GM23248 (cell line): ENCODE results near the gene NSD2. TPM values are rescaled to one million over a fixed set of nuclear protein-coding genes. Genes with fewer than 3 reads are reported as not detected.

ENCODE experiments used
- DNase-seq: peaks from one replicate; pipeline ENCODE4 v3.0.0-alpha.2; 2015
- H2AFZ ChIP-seq: fragments of 200-600 bp; sonication (generic); 2 replicates; pipeline ENCODE4 v1.6.1; 2016; ENCODE audit warnings: antibody characterized with exemption
- H3F3A ChIP-seq: fragments of 200-600 bp; sonication (generic); 2 replicates; pipeline ENCODE4 v1.6.1; 2016; ENCODE audit warnings: mild to moderate bottlenecking, antibody characterized with exemption, mixed run types; ENCODE audit not compliant: insufficient read depth
- H3K27ac ChIP-seq: fragments of 200-600 bp; sonication (generic); 2 replicates; pipeline ENCODE4 v1.5.1; 2016; ENCODE audit warnings: mild to moderate bottlenecking
- H3K27me3 ChIP-seq: fragments of 200-600 bp; sonication (generic); replicated peaks from 2 replicates; pipeline ENCODE4 v1.6.1; 2016; ENCODE audit warnings: mild to moderate bottlenecking; ENCODE audit not compliant: insufficient read depth
- H3K36me3 ChIP-seq: fragments of 200-600 bp; sonication (generic); 2 replicates; pipeline ENCODE4 v1.6.1; 2016; ENCODE audit warnings: low read depth, mild to moderate bottlenecking
- H3K4me1 ChIP-seq: fragments of 200-600 bp; sonication (generic); 2 replicates; pipeline ENCODE4 v1.6.1; 2016; ENCODE audit warnings: mild to moderate bottlenecking; ENCODE audit not compliant: insufficient read depth
- H3K4me2 ChIP-seq: fragments of 200-600 bp; sonication (generic); one replicate; pipeline ENCODE4 v1.6.1; 2016; ENCODE audit warnings: mild to moderate bottlenecking; ENCODE audit not compliant: unreplicated experiment
- H3K4me3 ChIP-seq: fragments of 200-600 bp; sonication (generic); 2 replicates; pipeline ENCODE4 v1.5.1; 2016; ENCODE audit warnings: mild to moderate bottlenecking
- H3K79me2 ChIP-seq: fragments of 200-600 bp; sonication (generic); 2 replicates; pipeline ENCODE4 v1.6.1; 2016; ENCODE audit warnings: mild to moderate bottlenecking; ENCODE audit not compliant: insufficient read depth
- H3K9ac ChIP-seq: fragments of 200-600 bp; sonication (generic); 2 replicates; pipeline ENCODE4 v1.6.1; 2016; ENCODE audit warnings: mild to moderate bottlenecking
- H3K9me2 ChIP-seq: fragments of 200-600 bp; sonication (generic); 2 replicates; pipeline ENCODE4 v1.6.1; 2016; ENCODE audit warnings: mixed run types, mild to moderate bottlenecking, moderate library complexity; ENCODE audit not compliant: insufficient read depth
- H3K9me3 ChIP-seq: fragments of 200-600 bp; sonication (generic); one replicate; pipeline ENCODE4 v1.6.1; 2017; ENCODE audit warnings: low read depth
- H4K20me1 ChIP-seq: fragments of 200-600 bp; sonication (generic); 2 replicates; pipeline ENCODE4 v1.6.0; 2016; ENCODE audit not compliant: insufficient read depth
- EZH2 ChIP-seq: fragments of 200-600 bp; sonication (generic); IDR thresholded peaks from 2 replicates; pipeline ENCODE4 v1.6.1; 2018; ENCODE audit warnings: antibody characterized with exemption, mild to moderate bottlenecking; ENCODE audit not compliant: insufficient read depth, poor library complexity, severe bottlenecking
- EZH2phosphoT487 ChIP-seq: fragments of 200-600 bp; sonication (generic); IDR thresholded peaks from 2 replicates; pipeline ENCODE4 v1.6.1; 2018; ENCODE audit warnings: antibody characterized with exemption, moderate library complexity, mild to moderate bottlenecking, low read depth; ENCODE audit not compliant: insufficient read depth
- WGBS, 2 experiments: methylation state at CpG; one replicate each; pipeline ENCODE4 v1.1.6; 2015 to 2017; ENCODE audit warnings: low lambda C conversion rate in 2 of 2, low coverage in 1 of 2; ENCODE audit errors: missing lambda C conversion rate in 2 of 2; 5-methylcytosine and 5-hydroxymethylcytosine counted together
- in situ Hi-C: fragments of 300-500 bp; cut with MboI; formaldehyde crosslinking; loops from 2 replicates; pipeline ENCODE4 v1.15.0; 2020
- polyA plus RNA-seq: library from polyadenylated mRNA; unstranded; fragments of >200 nt; fragmentation: Nextera tagmentation; extraction: Ambion mirVana; gene quantifications from 2 replicates; pipeline ENCODE4 v1.2.1, GENCODE V29; 2016
- total RNA-seq: library from RNA; depleted of rRNA; stranded (reverse); fragments of >200 nt; shearing (Covaris generic); gene quantifications from 2 replicates; pipeline ENCODE4 v1.2.3, GENCODE V29; 2014

Gene NSD2
- total and polyA plus RNA-seq, 2 experiments from 2014 or later = 20.1 to 32.4 TPM

GRCh38 chr4:1988327-1988724, 117.1 kb downstream of the NSD2 start:
- Histone ChIP-seq H3K9me3 (no peaks in the 10 kb centered on the region), H2AFZ (no peak overlapping the region), H3K27me3 (no peaks in the 10 kb centered on the region), H4K20me1 (no peaks in the 10 kb centered on the region), H3K9ac (no peak overlapping the region), H3K79me2 (peaks cover 25% of the 10 kb centered on the region), H3K4me3 (no peak overlapping the region), H3K9me2 (no peaks in the 10 kb centered on the region), H3K27ac (no peak overlapping the region), H3K36me3 (peaks cover 3% of the 10 kb centered on the region; the same call in 1 of the 2 replicates), H3F3A (no peaks in the 10 kb centered on the region), H3K4me1 (no peaks in the 10 kb centered on the region), H3K4me2 (no peak overlapping the region)
- no peak for TF ChIP-seq EZH2phosphoT487
- no peak for TF ChIP-seq EZH2
- no peak for DNase-seq
- in situ Hi-C loops = no loop called here
- WGBS, 2 experiments = 95 to 98% methylated on average over 12 of the region's 12 CpGs

- peaks cover 39% of the 10 kb centered on the region for H3K79me2 ChIP-seq
- no peaks in the 10 kb centered on the region for H3K9me2 ChIP-seq
- DNase-seq = no peak
- H3K4me1 ChIP-seq = no peaks in the 10 kb centered on the region
- no peaks in the 10 kb centered on the region; the same call in 1 of the 2 replicates for H4K20me1 ChIP-seq
- no peak overlapping the region for H3K4me3 ChIP-seq
- no peaks in the 10 kb centered on the region for H3K9me3 ChIP-seq
- TF ChIP-seq EZH2phosphoT487 (no peak), EZH2 (no peak)
- in situ Hi-C loops = no loop called here
- H3K36me3 ChIP-seq = 0 out of 2 replicates have a peak, but pooled peaks cover 3% of the 10 kb centered on the region
- no peak overlapping the region for H3K9ac ChIP-seq
- no peak overlapping the region for H3K27ac ChIP-seq
- no peak overlapping the region for H2AFZ ChIP-seq
- H3K27me3 ChIP-seq = no peaks in the 10 kb centered on the region
- 91 to 92% methylated on average over 32 to 33 of the region's 33 CpGs for WGBS, 2 experiments
- no peaks in the 10 kb centered on the region for H3F3A ChIP-seq
- no peak overlapping the region for H3K4me2 ChIP-seq
Observed at GRCh38 chr4:1989533-1990347, 118.5 kb downstream of the NSD2 start.

GRCh38 chr4:1990348-1990645, 119.1 kb downstream of the NSD2 start:
- no peak overlapping the region for H3K4me3 ChIP-seq
- H3K9me3 ChIP-seq = no peaks in the 10 kb centered on the region
- H3K27ac ChIP-seq = no peak overlapping the region
- H3F3A ChIP-seq = 0 out of 2 replicates have a peak, but pooled peaks cover under 1% of the 10 kb centered on the region
- no peak for DNase-seq
- peaks cover 45% of the 10 kb centered on the region for H3K79me2 ChIP-seq
- no peak overlapping the region for H3K9ac ChIP-seq
- H3K4me2 ChIP-seq = no peak overlapping the region
- no peaks in the 10 kb centered on the region; the same call in 1 of the 2 replicates for H4K20me1 ChIP-seq
- no peaks in the 10 kb centered on the region for H3K4me1 ChIP-seq
- TF ChIP-seq EZH2phosphoT487 (no peak), EZH2 (no peak)
- 0 out of 2 replicates have a peak, but pooled peaks cover 3% of the 10 kb centered on the region for H3K36me3 ChIP-seq
- H3K27me3 ChIP-seq = no peaks in the 10 kb centered on the region
- H2AFZ ChIP-seq = no peak overlapping the region
- 76 to 79% methylated on average over 10 of the region's 10 CpGs for WGBS, 2 experiments
- in situ Hi-C loops = no loop called here
- H3K9me2 ChIP-seq = no peaks in the 10 kb centered on the region

DNA sequence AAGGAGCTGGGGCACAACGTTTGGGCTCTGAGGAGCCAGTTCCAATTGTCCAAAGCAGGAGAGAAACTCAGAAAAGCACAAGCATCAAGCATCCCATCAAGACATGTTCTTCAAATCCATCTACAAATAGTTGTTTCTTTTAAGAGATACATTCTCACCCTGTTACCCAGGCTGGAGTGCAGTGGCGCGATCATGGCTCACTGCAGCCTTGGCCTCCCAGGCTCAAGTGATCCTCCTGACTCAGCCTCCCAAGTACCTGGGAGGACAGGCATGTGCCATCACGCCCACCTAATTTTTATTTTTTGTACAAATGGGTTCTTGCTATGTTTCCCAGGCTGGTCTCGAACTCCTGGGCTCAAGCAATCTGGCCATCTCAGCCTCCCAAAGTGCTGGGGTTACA, 119.5 kb downstream of the NSD2 start:
- no peaks in the 10 kb centered on the region for H3K4me1 ChIP-seq

More for the DNA sequence above, 119.5 kb downstream of the NSD2 start:
- Histone ChIP-seq H3F3A (peaks cover 4% of the 10 kb centered on the region; the same call in 1 of the 2 replicates), H3K79me2 (peaks cover 48% of the 10 kb centered on the region), H3K27me3 (no peaks in the 10 kb centered on the region), H3K4me3 (no peak overlapping the region), H3K4me2 (no peak overlapping the region), H3K9ac (no peak overlapping the region), H3K36me3 (0 out of 2 replicates have a peak, but pooled peaks cover 3% of the 10 kb centered on the region), H2AFZ (no peak overlapping the region), H3K9me3 (no peaks in the 10 kb centered on the region), H3K9me2 (no peaks in the 10 kb centered on the region), H3K27ac (no peak overlapping the region), H4K20me1 (no peaks in the 10 kb centered on the region; the same call in 1 of the 2 replicates)
- in situ Hi-C loops = no loop called here
- TF ChIP-seq EZH2 = no peak
- no peak for TF ChIP-seq EZH2phosphoT487
- DNase-seq = no peak
- WGBS, 2 experiments = 93 to 99% methylated on average over 5 of the region's 5 CpGs
